ENCODE results near the gene IYD. TPM values are rescaled to one million over a fixed set of nuclear protein-coding genes. Genes with fewer than 3 reads are reported as not detected.

Gene IYD
- polyA plus RNA-seq, 2 of the 4 experiments (the other 2 are of a cell fraction): 0.08 TPM; not detected in 1

DNA sequence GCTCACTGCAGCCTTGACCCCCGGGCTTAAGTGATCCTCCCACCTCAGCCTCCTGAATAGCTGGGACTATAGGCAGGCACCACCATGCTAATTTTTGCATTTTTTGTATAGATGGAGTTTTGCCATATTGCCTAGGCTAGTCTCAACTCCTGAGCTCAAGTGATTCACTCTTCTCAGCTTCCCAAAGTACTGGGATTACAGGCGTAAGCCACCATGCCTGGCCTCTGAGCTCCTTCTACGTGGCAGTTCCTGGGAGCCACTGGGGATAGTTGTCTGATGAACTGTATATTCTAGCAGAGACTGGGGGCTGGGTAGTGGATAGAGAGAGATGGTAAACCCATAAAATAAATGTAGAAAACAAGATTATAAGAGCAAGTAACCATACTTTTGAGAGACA, 26.1 kb downstream of the IYD start (continued):
- no peak for TF ChIP-seq JUNB (IDR thresholded peaks at IDR 0.05)
- no peak for TF ChIP-seq EP300 (IDR thresholded peaks at IDR 0.05)

DNA sequence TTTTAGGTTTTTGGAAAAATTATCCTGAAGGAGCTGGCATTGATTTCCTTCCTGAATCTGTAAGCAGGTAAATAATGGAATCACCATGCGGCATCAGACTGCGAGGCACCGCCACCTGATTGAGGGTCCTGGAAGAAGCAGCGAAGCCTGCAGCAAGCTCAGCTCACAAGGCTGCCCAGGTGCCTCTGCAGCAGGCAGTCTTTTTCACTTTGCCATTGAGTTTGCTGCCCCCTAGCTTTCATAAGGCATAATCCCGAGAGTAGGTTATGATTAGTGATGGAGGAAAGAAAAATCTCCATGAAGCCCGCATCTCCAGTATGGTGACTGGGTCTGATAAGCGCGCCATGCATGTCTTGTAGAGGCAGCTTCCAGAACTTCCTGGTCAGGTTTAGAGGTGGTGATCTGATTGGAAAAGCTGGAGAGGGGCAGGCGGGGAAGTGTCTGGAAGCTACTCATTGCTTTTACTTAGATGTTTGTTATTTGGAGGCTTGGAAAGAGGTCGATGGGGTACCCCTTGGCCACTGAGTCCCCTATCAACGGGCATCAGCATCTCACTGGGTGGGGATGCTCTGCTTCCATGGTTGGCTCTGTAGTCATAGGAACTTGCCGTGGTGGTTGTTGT, 26.7 kb downstream of the IYD start:
- Histone ChIP-seq H3K4me2 (peak overlapping the region; percentile 47), H3K27ac (peak overlapping the region in 1 of 2 experiments; percentile 38; a peak in 1 of 6 replicates), H3K4me3 (no peak overlapping the region), H3K9me3 (no peaks in the 10 kb centered on the region), H3K4me1 (peaks cover 23% of the 10 kb centered on the region)
- FAIRE-seq (no peak), ATAC-seq (peak; percentile 87 to 96), DNase-seq (ENCODE audit: low read depth in 1 of 2, low spot score in 1 of 2) (peak; percentile 47 to 61)
- POLR2A ChIA-PET: interaction anchor here (1.0 kb wide), 1 partner anchor 217 kb away, joined by 3 read pairs; no protein-coding TSS in a partner anchor
- TF ChIP-seq CHD2 (IDR thresholded peaks at IDR 0.05; ENCODE audit: low read length, partially characterized antibody): no peak
- no peak for TF ChIP-seq ZFP36 (IDR thresholded peaks at IDR 0.05; ENCODE audit: borderline replicate concordance, partially characterized antibody)
- TF ChIP-seq HOXB13 (CRISPR knock-in tag; IDR thresholded peaks at IDR 0.05; ENCODE audit: low read depth): no peak
- peak; percentile 57; the same call in 2 of the 3 replicates for TF ChIP-seq SMC3 (IDR thresholded peaks at IDR 0.05)
- no peak for TF ChIP-seq NR3C1 (IDR thresholded peaks at IDR 0.05)
- TF ChIP-seq MYC (IDR thresholded peaks at IDR 0.05; ENCODE audit: borderline replicate concordance, low read length): no peak
- TF ChIP-seq, protein P1, sequence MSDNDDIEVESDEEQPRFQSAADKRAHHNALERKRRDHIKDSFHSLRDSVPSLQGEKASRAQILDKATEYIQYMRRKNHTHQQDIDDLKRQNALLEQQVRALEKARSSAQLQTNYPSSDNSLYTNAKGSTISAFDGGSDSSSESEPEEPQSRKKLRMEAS (IDR thresholded peaks at IDR 0.05): no peak
- TF ChIP-seq, protein P2, sequence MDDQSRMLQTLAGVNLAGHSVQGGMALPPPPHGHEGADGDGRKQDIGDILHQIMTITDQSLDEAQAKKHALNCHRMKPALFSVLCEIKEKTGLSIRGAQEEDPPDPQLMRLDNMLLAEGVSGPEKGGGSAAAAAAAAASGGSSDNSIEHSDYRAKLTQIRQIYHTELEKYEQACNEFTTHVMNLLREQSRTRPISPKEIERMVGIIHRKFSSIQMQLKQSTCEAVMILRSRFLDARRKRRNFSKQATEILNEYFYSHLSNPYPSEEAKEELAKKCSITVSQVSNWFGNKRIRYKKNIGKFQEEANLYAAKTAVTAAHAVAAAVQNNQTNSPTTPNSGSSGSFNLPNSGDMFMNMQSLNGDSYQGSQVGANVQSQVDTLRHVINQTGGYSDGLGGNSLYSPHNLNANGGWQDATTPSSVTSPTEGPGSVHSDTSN (IDR thresholded peaks at IDR 0.05): no peak
- TF ChIP-seq NPAS2 (CRISPR knock-in tag; IDR thresholded peaks at IDR 0.05; ENCODE audit: borderline replicate concordance): no peak
- TF ChIP-seq ZNF302 (CRISPR knock-in tag; IDR thresholded peaks at IDR 0.05): no peak
- TF ChIP-seq JUNB (IDR thresholded peaks at IDR 0.05): no peak
- no peak for TF ChIP-seq NFE2L2 (conservative IDR thresholded peaks at IDR 0.05; ENCODE audit: low read length)
- TF ChIP-seq ZC3H11A (IDR thresholded peaks at IDR 0.05): no peak
- TF ChIP-seq, protein P3, sequence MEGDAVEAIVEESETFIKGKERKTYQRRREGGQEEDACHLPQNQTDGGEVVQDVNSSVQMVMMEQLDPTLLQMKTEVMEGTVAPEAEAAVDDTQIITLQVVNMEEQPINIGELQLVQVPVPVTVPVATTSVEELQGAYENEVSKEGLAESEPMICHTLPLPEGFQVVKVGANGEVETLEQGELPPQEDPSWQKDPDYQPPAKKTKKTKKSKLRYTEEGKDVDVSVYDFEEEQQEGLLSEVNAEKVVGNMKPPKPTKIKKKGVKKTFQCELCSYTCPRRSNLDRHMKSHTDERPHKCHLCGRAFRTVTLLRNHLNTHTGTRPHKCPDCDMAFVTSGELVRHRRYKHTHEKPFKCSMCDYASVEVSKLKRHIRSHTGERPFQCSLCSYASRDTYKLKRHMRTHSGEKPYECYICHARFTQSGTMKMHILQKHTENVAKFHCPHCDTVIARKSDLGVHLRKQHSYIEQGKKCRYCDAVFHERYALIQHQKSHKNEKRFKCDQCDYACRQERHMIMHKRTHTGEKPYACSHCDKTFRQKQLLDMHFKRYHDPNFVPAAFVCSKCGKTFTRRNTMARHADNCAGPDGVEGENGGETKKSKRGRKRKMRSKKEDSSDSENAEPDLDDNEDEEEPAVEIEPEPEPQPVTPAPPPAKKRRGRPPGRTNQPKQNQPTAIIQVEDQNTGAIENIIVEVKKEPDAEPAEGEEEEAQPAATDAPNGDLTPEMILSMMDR (IDR thresholded peaks at IDR 0.05): peak; percentile 59
- no peak for TF ChIP-seq ESRRA (IDR thresholded peaks at IDR 0.05; ENCODE audit: borderline replicate concordance, low read length)
- no peak for TF ChIP-seq RARB (CRISPR knock-in tag; IDR thresholded peaks at IDR 0.05)
- TF ChIP-seq, protein P4, sequence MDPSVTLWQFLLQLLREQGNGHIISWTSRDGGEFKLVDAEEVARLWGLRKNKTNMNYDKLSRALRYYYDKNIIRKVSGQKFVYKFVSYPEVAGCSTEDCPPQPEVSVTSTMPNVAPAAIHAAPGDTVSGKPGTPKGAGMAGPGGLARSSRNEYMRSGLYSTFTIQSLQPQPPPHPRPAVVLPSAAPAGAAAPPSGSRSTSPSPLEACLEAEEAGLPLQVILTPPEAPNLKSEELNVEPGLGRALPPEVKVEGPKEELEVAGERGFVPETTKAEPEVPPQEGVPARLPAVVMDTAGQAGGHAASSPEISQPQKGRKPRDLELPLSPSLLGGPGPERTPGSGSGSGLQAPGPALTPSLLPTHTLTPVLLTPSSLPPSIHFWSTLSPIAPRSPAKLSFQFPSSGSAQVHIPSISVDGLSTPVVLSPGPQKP (IDR thresholded peaks at IDR 0.05; ENCODE audit: low read depth, low read length): no peak
- TF ChIP-seq RAD21 (conservative IDR thresholded peaks at IDR 0.05 in 1 of 2, IDR thresholded peaks at IDR 0.05 in 1 of 2): peak; percentile 67 to 68
- no peak for TF ChIP-seq EP300 (IDR thresholded peaks at IDR 0.05)
- TF ChIP-seq EHF (CRISPR knock-in tag; IDR thresholded peaks at IDR 0.05): no peak
- no peak for TF ChIP-seq SREBF2 (IDR thresholded peaks at IDR 0.05)
- WGBS (ENCODE audit: missing lambda C conversion rate): 14% methylated on average over 12 of the region's 12 CpGs
- CTCF ChIA-PET: interaction anchor here (0.6 to 5.1 kb wide), 30 partner anchors 8 to 434 kb away, joined by 3 to 39 read pairs (median 4); no protein-coding TSS in a partner anchor
